ENCODE data around the gene PAX9. TPM values are rescaled to one million over a fixed set of nuclear protein-coding genes. Genes with fewer than 3 reads are reported as not detected.

Gene PAX9
- total and polyA plus RNA-seq, 9 of the 15 experiments (the other 6 are each of a cell fraction or from before 2014, with no cell fraction given) = 0.87 to 2.4 (median 1.3) TPM

DNA sequence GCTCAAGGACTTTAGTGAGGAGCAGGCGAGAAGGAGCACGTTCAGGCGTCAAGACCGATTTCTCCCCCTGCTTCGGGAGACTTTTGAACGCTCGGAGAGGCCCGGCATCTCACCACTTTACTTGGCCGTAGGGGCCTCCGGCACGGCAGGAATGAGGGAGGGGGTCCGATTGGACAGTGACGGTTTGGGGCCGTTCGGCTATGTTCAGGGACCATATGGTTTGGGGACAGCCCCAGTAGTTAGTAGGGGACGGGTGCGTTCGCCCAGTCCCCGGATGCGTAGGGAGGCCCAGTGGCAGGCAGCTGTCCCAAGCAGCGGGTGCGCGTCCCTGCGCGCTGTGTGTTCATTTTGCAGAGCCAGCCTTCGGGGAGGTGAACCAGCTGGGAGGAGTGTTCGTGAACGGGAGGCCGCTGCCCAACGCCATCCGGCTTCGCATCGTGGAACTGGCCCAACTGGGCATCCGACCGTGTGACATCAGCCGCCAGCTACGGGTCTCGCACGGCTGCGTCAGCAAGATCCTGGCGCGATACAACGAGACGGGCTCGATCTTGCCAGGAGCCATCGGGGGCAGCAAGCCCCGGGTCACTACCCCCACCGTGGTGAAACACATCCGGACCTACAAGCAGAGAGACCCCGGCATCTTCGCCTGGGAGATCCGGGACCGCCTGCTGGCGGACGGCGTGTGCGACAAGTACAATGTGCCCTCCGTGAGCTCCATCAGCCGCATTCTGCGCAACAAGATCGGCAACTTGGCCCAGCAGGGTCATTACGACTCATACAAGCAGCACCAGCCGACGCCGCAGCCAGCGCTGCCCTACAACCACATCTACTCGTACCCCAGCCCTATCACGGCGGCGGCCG, 1.1 kb downstream of the PAX9 start (continued):
- TF ChIP-seq, protein P1, sequence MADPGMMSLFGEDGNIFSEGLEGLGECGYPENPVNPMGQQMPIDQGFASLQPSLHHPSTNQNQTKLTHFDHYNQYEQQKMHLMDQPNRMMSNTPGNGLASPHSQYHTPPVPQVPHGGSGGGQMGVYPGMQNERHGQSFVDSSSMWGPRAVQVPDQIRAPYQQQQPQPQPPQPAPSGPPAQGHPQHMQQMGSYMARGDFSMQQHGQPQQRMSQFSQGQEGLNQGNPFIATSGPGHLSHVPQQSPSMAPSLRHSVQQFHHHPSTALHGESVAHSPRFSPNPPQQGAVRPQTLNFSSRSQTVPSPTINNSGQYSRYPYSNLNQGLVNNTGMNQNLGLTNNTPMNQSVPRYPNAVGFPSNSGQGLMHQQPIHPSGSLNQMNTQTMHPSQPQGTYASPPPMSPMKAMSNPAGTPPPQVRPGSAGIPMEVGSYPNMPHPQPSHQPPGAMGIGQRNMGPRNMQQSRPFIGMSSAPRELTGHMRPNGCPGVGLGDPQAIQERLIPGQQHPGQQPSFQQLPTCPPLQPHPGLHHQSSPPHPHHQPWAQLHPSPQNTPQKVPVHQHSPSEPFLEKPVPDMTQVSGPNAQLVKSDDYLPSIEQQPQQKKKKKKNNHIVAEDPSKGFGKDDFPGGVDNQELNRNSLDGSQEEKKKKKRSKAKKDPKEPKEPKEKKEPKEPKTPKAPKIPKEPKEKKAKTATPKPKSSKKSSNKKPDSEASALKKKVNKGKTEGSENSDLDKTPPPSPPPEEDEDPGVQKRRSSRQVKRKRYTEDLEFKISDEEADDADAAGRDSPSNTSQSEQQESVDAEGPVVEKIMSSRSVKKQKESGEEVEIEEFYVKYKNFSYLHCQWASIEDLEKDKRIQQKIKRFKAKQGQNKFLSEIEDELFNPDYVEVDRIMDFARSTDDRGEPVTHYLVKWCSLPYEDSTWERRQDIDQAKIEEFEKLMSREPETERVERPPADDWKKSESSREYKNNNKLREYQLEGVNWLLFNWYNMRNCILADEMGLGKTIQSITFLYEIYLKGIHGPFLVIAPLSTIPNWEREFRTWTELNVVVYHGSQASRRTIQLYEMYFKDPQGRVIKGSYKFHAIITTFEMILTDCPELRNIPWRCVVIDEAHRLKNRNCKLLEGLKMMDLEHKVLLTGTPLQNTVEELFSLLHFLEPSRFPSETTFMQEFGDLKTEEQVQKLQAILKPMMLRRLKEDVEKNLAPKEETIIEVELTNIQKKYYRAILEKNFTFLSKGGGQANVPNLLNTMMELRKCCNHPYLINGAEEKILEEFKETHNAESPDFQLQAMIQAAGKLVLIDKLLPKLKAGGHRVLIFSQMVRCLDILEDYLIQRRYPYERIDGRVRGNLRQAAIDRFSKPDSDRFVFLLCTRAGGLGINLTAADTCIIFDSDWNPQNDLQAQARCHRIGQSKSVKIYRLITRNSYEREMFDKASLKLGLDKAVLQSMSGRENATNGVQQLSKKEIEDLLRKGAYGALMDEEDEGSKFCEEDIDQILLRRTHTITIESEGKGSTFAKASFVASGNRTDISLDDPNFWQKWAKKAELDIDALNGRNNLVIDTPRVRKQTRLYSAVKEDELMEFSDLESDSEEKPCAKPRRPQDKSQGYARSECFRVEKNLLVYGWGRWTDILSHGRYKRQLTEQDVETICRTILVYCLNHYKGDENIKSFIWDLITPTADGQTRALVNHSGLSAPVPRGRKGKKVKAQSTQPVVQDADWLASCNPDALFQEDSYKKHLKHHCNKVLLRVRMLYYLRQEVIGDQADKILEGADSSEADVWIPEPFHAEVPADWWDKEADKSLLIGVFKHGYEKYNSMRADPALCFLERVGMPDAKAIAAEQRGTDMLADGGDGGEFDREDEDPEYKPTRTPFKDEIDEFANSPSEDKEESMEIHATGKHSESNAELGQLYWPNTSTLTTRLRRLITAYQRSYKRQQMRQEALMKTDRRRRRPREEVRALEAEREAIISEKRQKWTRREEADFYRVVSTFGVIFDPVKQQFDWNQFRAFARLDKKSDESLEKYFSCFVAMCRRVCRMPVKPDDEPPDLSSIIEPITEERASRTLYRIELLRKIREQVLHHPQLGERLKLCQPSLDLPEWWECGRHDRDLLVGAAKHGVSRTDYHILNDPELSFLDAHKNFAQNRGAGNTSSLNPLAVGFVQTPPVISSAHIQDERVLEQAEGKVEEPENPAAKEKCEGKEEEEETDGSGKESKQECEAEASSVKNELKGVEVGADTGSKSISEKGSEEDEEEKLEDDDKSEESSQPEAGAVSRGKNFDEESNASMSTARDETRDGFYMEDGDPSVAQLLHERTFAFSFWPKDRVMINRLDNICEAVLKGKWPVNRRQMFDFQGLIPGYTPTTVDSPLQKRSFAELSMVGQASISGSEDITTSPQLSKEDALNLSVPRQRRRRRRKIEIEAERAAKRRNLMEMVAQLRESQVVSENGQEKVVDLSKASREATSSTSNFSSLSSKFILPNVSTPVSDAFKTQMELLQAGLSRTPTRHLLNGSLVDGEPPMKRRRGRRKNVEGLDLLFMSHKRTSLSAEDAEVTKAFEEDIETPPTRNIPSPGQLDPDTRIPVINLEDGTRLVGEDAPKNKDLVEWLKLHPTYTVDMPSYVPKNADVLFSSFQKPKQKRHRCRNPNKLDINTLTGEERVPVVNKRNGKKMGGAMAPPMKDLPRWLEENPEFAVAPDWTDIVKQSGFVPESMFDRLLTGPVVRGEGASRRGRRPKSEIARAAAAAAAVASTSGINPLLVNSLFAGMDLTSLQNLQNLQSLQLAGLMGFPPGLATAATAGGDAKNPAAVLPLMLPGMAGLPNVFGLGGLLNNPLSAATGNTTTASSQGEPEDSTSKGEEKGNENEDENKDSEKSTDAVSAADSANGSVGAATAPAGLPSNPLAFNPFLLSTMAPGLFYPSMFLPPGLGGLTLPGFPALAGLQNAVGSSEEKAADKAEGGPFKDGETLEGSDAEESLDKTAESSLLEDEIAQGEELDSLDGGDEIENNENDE (IDR thresholded peaks at IDR 0.05; ENCODE audit: low read depth, low read length) = no peak
- TF ChIP-seq, protein P2, sequence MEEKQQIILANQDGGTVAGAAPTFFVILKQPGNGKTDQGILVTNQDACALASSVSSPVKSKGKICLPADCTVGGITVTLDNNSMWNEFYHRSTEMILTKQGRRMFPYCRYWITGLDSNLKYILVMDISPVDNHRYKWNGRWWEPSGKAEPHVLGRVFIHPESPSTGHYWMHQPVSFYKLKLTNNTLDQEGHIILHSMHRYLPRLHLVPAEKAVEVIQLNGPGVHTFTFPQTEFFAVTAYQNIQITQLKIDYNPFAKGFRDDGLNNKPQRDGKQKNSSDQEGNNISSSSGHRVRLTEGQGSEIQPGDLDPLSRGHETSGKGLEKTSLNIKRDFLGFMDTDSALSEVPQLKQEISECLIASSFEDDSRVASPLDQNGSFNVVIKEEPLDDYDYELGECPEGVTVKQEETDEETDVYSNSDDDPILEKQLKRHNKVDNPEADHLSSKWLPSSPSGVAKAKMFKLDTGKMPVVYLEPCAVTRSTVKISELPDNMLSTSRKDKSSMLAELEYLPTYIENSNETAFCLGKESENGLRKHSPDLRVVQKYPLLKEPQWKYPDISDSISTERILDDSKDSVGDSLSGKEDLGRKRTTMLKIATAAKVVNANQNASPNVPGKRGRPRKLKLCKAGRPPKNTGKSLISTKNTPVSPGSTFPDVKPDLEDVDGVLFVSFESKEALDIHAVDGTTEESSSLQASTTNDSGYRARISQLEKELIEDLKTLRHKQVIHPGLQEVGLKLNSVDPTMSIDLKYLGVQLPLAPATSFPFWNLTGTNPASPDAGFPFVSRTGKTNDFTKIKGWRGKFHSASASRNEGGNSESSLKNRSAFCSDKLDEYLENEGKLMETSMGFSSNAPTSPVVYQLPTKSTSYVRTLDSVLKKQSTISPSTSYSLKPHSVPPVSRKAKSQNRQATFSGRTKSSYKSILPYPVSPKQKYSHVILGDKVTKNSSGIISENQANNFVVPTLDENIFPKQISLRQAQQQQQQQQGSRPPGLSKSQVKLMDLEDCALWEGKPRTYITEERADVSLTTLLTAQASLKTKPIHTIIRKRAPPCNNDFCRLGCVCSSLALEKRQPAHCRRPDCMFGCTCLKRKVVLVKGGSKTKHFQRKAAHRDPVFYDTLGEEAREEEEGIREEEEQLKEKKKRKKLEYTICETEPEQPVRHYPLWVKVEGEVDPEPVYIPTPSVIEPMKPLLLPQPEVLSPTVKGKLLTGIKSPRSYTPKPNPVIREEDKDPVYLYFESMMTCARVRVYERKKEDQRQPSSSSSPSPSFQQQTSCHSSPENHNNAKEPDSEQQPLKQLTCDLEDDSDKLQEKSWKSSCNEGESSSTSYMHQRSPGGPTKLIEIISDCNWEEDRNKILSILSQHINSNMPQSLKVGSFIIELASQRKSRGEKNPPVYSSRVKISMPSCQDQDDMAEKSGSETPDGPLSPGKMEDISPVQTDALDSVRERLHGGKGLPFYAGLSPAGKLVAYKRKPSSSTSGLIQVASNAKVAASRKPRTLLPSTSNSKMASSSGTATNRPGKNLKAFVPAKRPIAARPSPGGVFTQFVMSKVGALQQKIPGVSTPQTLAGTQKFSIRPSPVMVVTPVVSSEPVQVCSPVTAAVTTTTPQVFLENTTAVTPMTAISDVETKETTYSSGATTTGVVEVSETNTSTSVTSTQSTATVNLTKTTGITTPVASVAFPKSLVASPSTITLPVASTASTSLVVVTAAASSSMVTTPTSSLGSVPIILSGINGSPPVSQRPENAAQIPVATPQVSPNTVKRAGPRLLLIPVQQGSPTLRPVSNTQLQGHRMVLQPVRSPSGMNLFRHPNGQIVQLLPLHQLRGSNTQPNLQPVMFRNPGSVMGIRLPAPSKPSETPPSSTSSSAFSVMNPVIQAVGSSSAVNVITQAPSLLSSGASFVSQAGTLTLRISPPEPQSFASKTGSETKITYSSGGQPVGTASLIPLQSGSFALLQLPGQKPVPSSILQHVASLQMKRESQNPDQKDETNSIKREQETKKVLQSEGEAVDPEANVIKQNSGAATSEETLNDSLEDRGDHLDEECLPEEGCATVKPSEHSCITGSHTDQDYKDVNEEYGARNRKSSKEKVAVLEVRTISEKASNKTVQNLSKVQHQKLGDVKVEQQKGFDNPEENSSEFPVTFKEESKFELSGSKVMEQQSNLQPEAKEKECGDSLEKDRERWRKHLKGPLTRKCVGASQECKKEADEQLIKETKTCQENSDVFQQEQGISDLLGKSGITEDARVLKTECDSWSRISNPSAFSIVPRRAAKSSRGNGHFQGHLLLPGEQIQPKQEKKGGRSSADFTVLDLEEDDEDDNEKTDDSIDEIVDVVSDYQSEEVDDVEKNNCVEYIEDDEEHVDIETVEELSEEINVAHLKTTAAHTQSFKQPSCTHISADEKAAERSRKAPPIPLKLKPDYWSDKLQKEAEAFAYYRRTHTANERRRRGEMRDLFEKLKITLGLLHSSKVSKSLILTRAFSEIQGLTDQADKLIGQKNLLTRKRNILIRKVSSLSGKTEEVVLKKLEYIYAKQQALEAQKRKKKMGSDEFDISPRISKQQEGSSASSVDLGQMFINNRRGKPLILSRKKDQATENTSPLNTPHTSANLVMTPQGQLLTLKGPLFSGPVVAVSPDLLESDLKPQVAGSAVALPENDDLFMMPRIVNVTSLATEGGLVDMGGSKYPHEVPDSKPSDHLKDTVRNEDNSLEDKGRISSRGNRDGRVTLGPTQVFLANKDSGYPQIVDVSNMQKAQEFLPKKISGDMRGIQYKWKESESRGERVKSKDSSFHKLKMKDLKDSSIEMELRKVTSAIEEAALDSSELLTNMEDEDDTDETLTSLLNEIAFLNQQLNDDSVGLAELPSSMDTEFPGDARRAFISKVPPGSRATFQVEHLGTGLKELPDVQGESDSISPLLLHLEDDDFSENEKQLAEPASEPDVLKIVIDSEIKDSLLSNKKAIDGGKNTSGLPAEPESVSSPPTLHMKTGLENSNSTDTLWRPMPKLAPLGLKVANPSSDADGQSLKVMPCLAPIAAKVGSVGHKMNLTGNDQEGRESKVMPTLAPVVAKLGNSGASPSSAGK (IDR thresholded peaks at IDR 0.05) = peak; percentile 5; the same call in 1 of the 2 replicates

Measured in K562 (cell line).